Caco-2 (cell line): ENCODE measurements around the gene ALPK3. TPM values are rescaled to one million over a fixed set of nuclear protein-coding genes. Genes with fewer than 3 reads are reported as not detected.

ENCODE experiments used
- BruUV-seq: library from RNA; stranded (reverse); fragments of 400-500 nt; replicated peaks from 2 replicates; lab custom pipeline; 2021; lab: Mats Ljungman, UMichigan
- CTCF ChIA-PET: fragments of 300-600 bp; sonication (Branson Sonifier 250); formaldehyde crosslinking; loops from one replicate; lab custom pipeline; 2022; ENCODE audit warnings: antibody characterized with exemption; lab: Charles Lee
- POLR2A ChIA-PET: fragments of 300-600 bp; sonication (Branson Sonifier 250); formaldehyde crosslinking; loops from one replicate; lab custom pipeline; 2022; ENCODE audit warnings: antibody characterized with exemption; lab: Charles Lee
- DNase-seq, 2 experiments: peaks; one replicate each; pipeline versions ENCODE4 v3.0.0 to v3.0.0-alpha.2; 2020 to 2022
- H3K27me3 ChIP-seq: replicated peaks from 2 replicates; pipeline ENCODE4 v1.6.0; 2011; ENCODE audit warnings: low read length; ENCODE audit not compliant: control insufficient read depth, insufficient read depth
- H3K36me3 ChIP-seq: 2 replicates; pipeline ENCODE4 v1.5.1; 2011; ENCODE audit warnings: low read length; ENCODE audit not compliant: control insufficient read depth, insufficient read depth
- H3K4me1 ChIP-seq: fragments of 250-450 bp; sonication (Bioruptor Pico); 2 replicates; pipeline ENCODE4 v1.5.1; 2020; ENCODE audit warnings: mild to moderate bottlenecking
- H3K4me3 ChIP-seq: 2 replicates; pipeline ENCODE4 v1.5.1; 2011; ENCODE audit warnings: low read depth, mild to moderate bottlenecking, control low read depth, low read length
- H3K9me3 ChIP-seq: fragments of 250-450 bp; sonication (Bioruptor Pico); 2 replicates; pipeline ENCODE4 v1.5.1; 2020; ENCODE audit warnings: mild to moderate bottlenecking, moderate library complexity
- H3K27ac Mint-ChIP-seq: one replicate; pipeline ENCODE4 v1.8.0; 2022; ENCODE audit warnings: mixed read lengths; ENCODE audit not compliant: unreplicated experiment
- H3K27me3 Mint-ChIP-seq: one replicate; pipeline ENCODE4 v1.8.0; 2022; ENCODE audit warnings: mixed read lengths; ENCODE audit not compliant: insufficient read depth, unreplicated experiment
- H3K36me3 Mint-ChIP-seq: one replicate; pipeline ENCODE4 v1.8.0; 2022; ENCODE audit warnings: mild to moderate bottlenecking, mixed read lengths; ENCODE audit not compliant: insufficient read depth, unreplicated experiment
- H3K4me1 Mint-ChIP-seq: one replicate; pipeline ENCODE4 v1.8.0; 2022; ENCODE audit warnings: low read depth, mixed read lengths; ENCODE audit not compliant: unreplicated experiment
- H3K4me3 Mint-ChIP-seq: one replicate; pipeline ENCODE4 v1.8.0; 2022; ENCODE audit warnings: mild to moderate bottlenecking, moderate library complexity, mixed read lengths; ENCODE audit not compliant: unreplicated experiment
- H3K9me3 Mint-ChIP-seq: one replicate; pipeline ENCODE4 v1.8.0; 2022; ENCODE audit warnings: mixed read lengths; ENCODE audit not compliant: unreplicated experiment
- CTCF ChIP-seq, 2 experiments: fragments of 200-600 bp in 1 of 2; IDR thresholded peaks; 1 replicate in 1 of 2; 2 replicates in 1 of 2; pipeline versions ENCODE4 v1.5.1 to v1.8.0; 2011 to 2022; ENCODE audit warnings: antibody characterized with exemption in 1 of 2, control low read depth in 1 of 2, inconsistent platforms in 1 of 2, low read depth in 1 of 2, low read length in 1 of 2, mild to moderate bottlenecking in 1 of 2, moderate library complexity in 1 of 2; ENCODE audit not compliant: insufficient read depth in 1 of 2, severe bottlenecking in 1 of 2, unreplicated experiment in 1 of 2
- intact Hi-C: fragments of 100-400 bp; cut with micrococcal nuclease; formaldehyde crosslinking; loops from one replicate; pipeline ENCODE4 v1.10.0; 2022; ENCODE audit not compliant: unreplicated experiment
- total RNA-seq: library from RNA; stranded (reverse); gene quantifications from 2 replicates; pipeline ENCODE4 v1.2.3, GENCODE V29; 2022

The ALPK3 gene
- total RNA-seq, 1 experiment from 2014 or later = 0.43 TPM

DNA sequence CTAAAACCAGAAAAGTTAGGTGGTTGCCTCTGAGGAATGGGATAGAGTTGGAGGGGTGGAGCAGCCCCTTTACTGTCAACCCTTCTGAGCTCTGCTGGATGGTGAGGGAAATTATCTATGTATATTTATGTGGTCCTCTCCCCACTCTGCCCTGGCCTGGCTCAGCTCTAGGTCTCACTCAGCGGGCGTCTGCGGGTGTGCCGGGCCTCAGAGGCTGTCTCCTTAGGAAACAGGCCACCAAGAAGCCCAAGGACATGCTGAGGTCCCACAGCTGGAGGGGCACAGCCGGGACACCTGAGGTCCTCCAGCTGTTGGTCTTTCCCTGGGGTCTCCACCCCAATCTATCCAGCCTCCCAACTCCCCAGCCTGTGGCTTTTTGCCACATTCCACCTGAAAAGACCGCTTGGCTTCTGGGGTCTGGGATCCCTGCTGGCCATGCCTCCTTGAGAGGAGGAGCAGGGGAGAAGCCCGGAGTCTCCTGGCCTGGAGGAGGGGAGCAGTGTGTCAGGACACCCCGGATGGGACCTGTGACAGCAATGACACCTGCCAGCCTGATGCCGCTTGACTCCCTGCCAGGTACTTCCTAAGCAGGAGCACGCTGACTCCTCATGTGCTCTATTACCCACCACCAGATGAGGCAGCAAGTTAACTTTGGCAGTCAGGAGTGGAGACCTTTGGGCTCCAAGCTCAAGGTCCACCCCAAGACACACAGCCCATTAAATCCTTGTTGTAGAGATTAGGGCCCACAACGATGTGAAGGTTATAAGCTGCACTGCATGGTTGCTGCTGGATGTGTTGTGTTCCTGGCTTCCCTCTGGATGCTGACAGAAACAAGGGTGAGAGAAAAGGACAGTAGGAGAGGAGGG lies 67.0 kb downstream of the ALPK3 start, which contains the start of gene SLC28A1:
SLC28A1 (plus strand) TSS at position 747 of the 866 bp plus-strand sequence. CDS start 3,099 bp downstream, outside the sequence.
- H3K4me1 ChIP-seq = peaks cover 16% of the 10 kb centered on the region
- no peak within 1 kb of the TSS for H3K4me3 ChIP-seq
- peaks cover 6% of the 10 kb centered on the region for H3K4me1 Mint-ChIP-seq
- TF ChIP-seq CTCF (IDR thresholded peaks at IDR 0.05; ENCODE audit: insufficient read depth in 1 of 2, low read depth in 1 of 2, low read length in 1 of 2, severe bottlenecking in 1 of 2, unreplicated experiment in 1 of 2) = no peak
- no TSS peak for BruUV-seq
- DNase-seq = no peak
- no peaks in the 10 kb centered on the region for H3K36me3 Mint-ChIP-seq
- H3K9me3 ChIP-seq = no peaks in the 10 kb centered on the region
- POLR2A ChIA-PET = no interaction called here
- H3K27me3 Mint-ChIP-seq = no peaks in the 10 kb centered on the region
- CTCF ChIA-PET = interaction anchor here (2.1 kb wide), 1 partner anchor 44 kb away, joined by 8 read pairs; no protein-coding TSS in a partner anchor
- H3K4me3 Mint-ChIP-seq = no peak within 1 kb of the TSS
- H3K27me3 ChIP-seq = no peaks in the 10 kb centered on the region
- intact Hi-C loops = no loop called here
- H3K9me3 Mint-ChIP-seq = no peaks in the 10 kb centered on the region
- H3K36me3 ChIP-seq = no peaks in the 10 kb centered on the region
- no peak within 1 kb of the TSS for H3K27ac Mint-ChIP-seq

DNA sequence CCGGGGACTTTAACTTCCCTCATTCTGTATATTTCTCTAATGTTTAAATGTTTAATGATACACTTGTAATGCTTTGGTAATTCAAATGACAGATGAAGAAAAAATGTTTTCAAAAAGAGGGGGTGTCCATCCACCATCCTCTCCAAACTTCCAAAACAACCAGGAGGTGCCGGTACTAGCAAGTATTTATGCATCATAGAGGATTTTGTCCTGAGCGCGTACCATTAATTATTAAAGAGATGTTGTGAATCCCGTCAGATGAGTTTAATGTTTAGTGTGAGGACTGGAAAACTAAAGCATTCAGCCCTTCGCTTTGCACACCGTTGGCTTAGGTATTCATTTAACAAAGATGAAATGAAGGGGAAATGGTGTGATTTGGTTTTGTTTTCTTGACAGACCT lies 68.6 kb downstream of the ALPK3 start:
- no peaks in the 10 kb centered on the region for H3K9me3 ChIP-seq
- no peak for TF ChIP-seq CTCF (IDR thresholded peaks at IDR 0.05; ENCODE audit: insufficient read depth in 1 of 2, low read depth in 1 of 2, low read length in 1 of 2, severe bottlenecking in 1 of 2, unreplicated experiment in 1 of 2)
- no peaks in the 10 kb centered on the region for H3K36me3 Mint-ChIP-seq
- CTCF ChIA-PET = interaction anchor here (0.6 kb wide), 1 partner anchor 45 kb away, joined by 5 read pairs; no protein-coding TSS in a partner anchor
- no peak overlapping the region for H3K4me3 ChIP-seq
- POLR2A ChIA-PET = no interaction called here
- no peak overlapping the region for H3K4me3 Mint-ChIP-seq
- no peaks in the 10 kb centered on the region for H3K36me3 ChIP-seq
- peaks cover 6% of the 10 kb centered on the region for H3K4me1 Mint-ChIP-seq
- no peaks in the 10 kb centered on the region for H3K27me3 Mint-ChIP-seq
- BruUV-seq = no TSS peak
- intact Hi-C loops = no loop called here
- H3K27ac Mint-ChIP-seq = no peak overlapping the region
- no peaks in the 10 kb centered on the region for H3K27me3 ChIP-seq
- H3K9me3 Mint-ChIP-seq = no peaks in the 10 kb centered on the region
- no peak for DNase-seq
- H3K4me1 ChIP-seq = peaks cover 16% of the 10 kb centered on the region

- CTCF ChIA-PET = interaction anchor here (0.6 kb wide), 1 partner anchor 44 kb away, joined by 5 read pairs; no protein-coding TSS in a partner anchor
- Mint-ChIP-seq H3K36me3 (no peaks in the 10 kb centered on the region), H3K27ac (no peak overlapping the region), H3K4me3 (no peak overlapping the region), H3K9me3 (no peaks in the 10 kb centered on the region), H3K4me1 (peaks cover 6% of the 10 kb centered on the region), H3K27me3 (no peaks in the 10 kb centered on the region)
- no peak for TF ChIP-seq CTCF (IDR thresholded peaks at IDR 0.05; ENCODE audit: insufficient read depth in 1 of 2, low read depth in 1 of 2, low read length in 1 of 2, severe bottlenecking in 1 of 2, unreplicated experiment in 1 of 2)
- Histone ChIP-seq H3K36me3 (no peaks in the 10 kb centered on the region), H3K4me1 (peaks cover 16% of the 10 kb centered on the region), H3K9me3 (no peaks in the 10 kb centered on the region), H3K27me3 (no peaks in the 10 kb centered on the region), H3K4me3 (no peak overlapping the region)
- DNase-seq = no peak
- BruUV-seq = no TSS peak
- intact Hi-C loops = no loop called here
- POLR2A ChIA-PET = no interaction called here
These were observed 69.2 kb downstream of the ALPK3 start for GRCh38 chr15:84886211-84886983.
